Liver (tissue), 3 donors: Measurements from ENCODE around the gene STAT1.

Source experiments
- CTCF ChIP-seq: fragments of 150-350 bp; IDR thresholded peaks from 2 replicates; pipeline ENCODE4 v1.5.1; 2017; ENCODE audit warnings: improper control_type of control experiment, low read depth, low read length; ENCODE audit not compliant: missing input control
- HNF4A ChIP-seq, 2 donors: conservative IDR thresholded peaks; 2 replicates each; pipeline ENCODE4 v1.6.1; 2016; ENCODE audit warnings: antibody characterized with exemption in 2 of 2, mild to moderate bottlenecking in 2 of 2
- JUND ChIP-seq, 2 donors: IDR thresholded peaks; 2 replicates each; pipeline ENCODE4 v1.6.1; 2016; ENCODE audit warnings: antibody characterized with exemption in 2 of 2
- MAX ChIP-seq: IDR thresholded peaks from 2 replicates; pipeline ENCODE4 v1.6.1; 2016; ENCODE audit warnings: antibody characterized with exemption
- REST ChIP-seq: IDR thresholded peaks from 2 replicates; pipeline ENCODE4 v1.6.1; 2016; ENCODE audit warnings: antibody characterized with exemption, mild to moderate bottlenecking
- RXRA ChIP-seq, 2 donors: IDR thresholded peaks; 2 replicates each; pipeline ENCODE4 v1.6.1; 2017 to 2018; ENCODE audit warnings: antibody characterized with exemption in 2 of 2, mild to moderate bottlenecking in 1 of 2
- YY1 ChIP-seq: IDR thresholded peaks from 2 replicates; pipeline ENCODE4 v1.6.1; 2016; ENCODE audit warnings: antibody characterized with exemption, mild to moderate bottlenecking
- ZBTB33 ChIP-seq: IDR thresholded peaks from 2 replicates; pipeline ENCODE4 v1.6.1; 2016; ENCODE audit warnings: antibody characterized with exemption
- donor health status: healthy.
- donor health status: healthy.

GRCh38 chr2:191037351-191037750 is 23.4 kb upstream of the STAT1 start:
- no peak for TF ChIP-seq JUND (IDR thresholded peaks at IDR 0.05)
- TF ChIP-seq CTCF, result no peak
- no peak for TF ChIP-seq YY1
- no peak for TF ChIP-seq MAX
- TF ChIP-seq RXRA (IDR thresholded peaks at IDR 0.05), result no peak
- TF ChIP-seq ZBTB33, result no peak
- no peak for TF ChIP-seq REST
- TF ChIP-seq HNF4A (conservative IDR thresholded peaks at IDR 0.05), result no peak
